NCI-H526 (cell line): ENCODE results near the gene ARID2.

ENCODE experiments used
- DNase-seq, 2 experiments: peaks; one replicate each; lab custom pipeline; 2025; lab: John Stamatoyannopoulos, UW

ARID2 gene

DNA sequence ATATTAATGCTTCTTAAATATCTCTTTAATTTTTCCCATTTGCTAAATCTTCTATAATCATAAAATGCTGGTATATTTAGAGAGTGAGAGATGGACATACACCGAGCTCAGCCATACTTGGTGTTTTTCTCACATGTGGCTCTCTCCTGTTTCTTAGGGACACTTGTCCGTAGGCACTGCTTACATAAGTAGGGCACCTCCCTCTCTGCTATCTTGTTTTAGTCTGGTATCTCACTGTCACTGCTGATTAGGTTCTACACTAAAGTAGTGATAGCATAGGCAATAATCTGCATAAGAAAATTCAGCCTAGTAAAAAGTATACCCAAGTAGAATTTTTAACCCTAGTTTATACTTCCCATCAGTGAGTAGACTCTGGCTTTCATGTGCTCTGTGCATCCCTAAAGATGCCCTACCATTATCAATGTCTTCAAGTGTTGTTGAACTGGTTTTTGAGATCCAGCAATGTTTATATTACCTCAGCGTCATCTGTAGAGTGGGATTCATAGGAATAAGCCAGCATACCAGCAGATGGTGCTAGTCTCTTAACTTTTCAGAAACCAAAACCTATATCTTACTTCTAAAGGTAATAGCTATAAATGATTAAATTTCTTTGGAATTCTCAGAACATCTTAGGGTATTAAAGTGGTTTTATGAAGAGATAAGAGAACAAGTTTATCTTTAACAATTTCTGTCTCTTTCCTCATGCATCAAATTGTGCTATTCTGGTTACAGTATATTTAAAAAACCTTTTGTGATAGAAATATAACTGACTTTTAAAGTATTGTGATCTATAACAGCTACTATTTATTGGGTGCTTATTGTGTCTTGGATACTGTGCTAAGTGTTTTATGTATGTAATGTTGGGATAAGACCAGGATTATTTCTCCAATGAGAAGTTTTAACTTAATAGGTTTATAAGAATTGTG is 32.9 kb downstream of the ARID2 start:
- peak; percentile 25 to 60 for DNase-seq

DNA sequence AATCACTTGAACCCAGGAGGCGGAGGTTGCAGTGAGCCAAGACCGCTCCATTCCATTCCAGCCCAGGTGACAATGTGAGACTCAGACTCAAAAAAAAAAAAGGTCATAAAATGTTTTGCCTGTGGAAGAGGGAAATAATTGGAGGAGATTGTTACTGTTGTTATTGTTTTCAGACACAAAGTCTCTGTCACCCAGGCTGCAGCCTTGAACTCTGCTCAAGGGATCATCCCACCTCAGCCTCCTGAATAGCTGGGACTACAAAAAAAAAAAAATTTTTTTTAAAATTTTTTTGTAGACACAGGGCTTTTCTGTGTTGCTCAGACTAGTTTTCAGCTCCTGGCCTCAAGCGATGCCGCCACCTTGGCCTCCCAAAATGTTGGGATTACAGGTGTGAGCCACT is 33.9 kb downstream of the ARID2 start:
- no peak for DNase-seq

DNA sequence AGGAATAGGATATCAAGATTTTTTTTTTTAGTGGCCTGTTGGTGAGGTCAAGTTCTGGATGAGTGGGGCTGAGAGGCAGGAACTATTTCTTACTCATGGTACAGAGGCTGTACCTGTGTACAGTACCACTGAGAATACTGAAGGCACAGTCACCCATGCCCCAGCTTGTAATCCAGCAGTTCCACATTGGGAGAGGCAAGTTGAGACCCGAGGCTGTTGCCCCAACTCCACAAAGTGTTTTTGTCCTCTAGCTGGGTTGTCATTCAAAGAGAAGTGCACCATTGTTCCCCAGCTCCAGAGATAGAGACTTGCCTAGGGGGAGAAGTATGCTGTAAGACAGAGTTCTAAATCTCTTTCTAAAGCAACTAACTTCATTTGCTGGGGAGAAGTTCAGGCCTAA is 38.7 kb downstream of the ARID2 start:
- DNase-seq = no peak

DNA sequence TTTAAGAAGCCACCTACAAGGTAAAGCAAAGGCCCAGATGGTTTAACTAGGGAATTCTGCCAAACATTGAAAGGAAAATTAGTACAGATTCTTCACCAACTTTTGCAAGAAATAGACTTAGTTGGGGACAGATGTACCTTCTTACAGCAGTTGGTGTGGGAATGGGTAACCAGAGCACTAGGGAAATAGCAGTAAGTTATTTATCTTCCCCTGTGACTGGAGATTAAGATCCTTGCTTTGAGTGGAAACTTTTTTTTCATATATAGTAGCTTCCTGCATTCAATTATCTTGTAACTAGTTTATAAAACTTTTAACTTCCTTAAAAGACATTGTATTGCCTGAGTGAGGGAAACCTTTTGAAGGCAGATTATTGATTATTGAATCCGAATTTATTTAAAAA is 44.2 kb downstream of the ARID2 start:
- no peak for DNase-seq

GRCh38 chr12:45774508-45775162 is 45.1 kb downstream of the ARID2 start:
- DNase-seq = no peak

DNA sequence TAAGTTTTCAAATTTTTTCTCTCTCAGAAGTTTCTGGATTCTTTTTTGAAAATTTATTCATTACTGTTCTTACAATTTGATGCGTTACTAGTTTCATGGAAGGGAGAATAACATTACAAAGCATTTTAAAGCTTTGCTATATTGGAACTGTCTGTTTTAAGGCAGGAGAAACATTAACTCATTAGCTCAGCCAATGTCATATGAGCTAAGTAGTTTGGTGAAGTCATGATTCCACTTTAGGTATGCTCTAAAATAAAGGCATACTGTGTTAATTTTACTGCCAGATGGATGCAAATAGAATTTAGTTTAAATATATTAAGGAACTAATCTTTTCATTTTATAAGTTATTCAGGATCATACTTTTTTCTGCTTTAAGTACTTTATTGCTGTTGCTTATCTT is 46.0 kb downstream of the ARID2 start:
- DNase-seq = no peak

DNA sequence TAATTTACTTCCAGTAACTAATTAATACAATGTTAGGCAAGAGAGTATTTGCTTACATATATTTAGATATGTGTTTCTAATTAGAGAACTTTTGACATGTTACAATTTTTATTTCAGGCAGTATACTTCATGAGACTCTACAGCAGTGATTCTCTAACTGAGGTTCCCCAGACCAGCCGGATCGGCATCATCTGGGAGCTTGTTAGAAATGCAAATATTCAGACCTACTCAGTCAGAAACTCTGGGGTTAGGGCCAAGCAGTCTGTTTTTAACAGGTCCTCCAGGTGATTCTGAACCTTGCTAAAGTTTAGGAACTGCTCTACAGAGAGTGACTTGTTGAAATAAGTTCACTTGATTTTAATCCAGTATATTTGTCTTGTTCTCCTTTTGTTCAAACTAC is 46.5 kb downstream of the ARID2 start:
- peak in 1 of 2 experiments; percentile 29 for DNase-seq

- DNase-seq = no peak
Measured at GRCh38 chr12:45779936-45780335, 50.4 kb downstream of the ARID2 start.

- no peak for DNase-seq
Measured at GRCh38 chr12:45781080-45781479, 51.6 kb downstream of the ARID2 start.

GRCh38 chr12:45785315-45785714 is 55.8 kb downstream of the ARID2 start:
- no peak for DNase-seq

GRCh38 chr12:45789025-45789424 is 59.5 kb downstream of the ARID2 start:
- DNase-seq = peak in 1 of 2 experiments; percentile 14

DNA sequence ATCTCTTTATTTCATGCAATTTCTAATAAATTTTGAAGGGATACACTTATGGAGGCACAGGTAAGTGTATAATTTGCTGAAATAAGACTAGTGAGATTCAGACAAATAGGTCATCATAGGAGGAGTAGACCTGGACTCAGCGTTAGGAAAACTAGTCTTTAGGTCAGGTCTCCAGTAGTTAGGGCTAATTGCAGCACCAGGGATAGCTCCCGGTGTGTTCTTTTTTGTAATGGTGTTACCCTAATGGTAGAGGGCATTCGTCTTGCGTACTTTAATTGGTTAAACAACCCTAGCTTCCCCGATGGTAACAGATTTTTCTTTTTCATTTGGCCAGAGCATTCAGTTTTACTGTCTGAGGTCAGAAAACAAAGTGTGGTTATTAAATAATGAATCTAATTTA is 64.9 kb downstream of the ARID2 start:
- no peak for DNase-seq

DNA sequence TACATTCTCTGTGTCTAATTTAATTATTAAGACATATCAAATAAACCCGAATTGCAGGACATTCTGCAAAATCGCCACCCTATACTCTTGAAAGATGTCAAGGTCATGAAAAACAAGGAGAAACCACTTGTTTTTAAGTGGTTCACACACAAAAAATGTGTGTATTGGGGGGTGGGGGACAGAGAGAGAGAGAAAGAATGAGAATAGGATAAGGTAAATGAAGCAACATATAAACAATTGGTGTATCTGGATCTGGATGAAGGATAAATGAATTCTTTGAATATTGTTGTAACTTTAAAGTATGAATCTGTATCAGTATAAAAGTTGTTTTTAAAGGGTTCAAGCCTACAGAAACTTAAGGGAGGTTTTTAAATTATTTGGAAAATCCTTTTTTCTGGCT is 72.1 kb downstream of the ARID2 start:
- DNase-seq = no peak

GRCh38 chr12:45803111-45803510 is 73.6 kb downstream of the ARID2 start:
- no peak for DNase-seq

DNA sequence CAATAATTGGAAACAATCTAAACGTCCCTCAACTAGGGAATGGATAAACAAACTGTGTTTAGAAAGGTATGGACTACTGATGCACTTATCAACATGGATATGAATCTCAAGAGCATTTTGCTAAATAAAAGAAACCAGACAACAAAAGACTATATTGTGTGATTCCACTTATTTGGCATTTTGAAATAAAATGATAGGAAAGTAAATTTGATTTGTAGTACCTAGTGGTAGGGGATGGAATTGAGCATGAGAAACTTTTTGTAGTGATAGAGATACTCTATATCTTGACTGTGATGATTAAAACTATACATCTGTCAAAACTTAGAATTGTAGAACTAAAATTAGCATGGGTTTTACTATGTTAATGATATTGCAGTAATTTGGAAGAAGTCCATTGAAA is 87.1 kb downstream of the ARID2 start:
- no peak for DNase-seq

- DNase-seq = no peak
Measured at GRCh38 chr12:45827974-45828373, 98.5 kb downstream of the ARID2 start.

DNA sequence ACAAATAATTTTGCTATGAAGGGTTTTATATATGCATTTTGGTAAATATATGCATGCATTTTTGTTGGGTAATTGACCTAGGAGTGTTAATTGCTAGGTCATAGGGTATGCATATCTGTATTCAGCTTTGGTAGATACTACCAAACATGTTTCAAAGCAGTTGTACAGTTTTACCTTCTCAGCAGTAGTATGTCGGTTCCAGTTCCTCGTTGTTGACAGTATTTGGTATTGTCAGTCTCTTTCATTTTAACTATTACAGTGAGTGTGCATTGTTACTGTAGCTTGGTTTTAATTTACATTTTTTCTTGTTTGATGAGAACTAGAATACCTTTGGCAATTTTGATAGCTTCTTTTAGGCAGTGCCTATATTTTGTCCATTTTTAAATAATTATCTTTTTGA is 98.9 kb downstream of the ARID2 start:
- DNase-seq = no peak

DNA sequence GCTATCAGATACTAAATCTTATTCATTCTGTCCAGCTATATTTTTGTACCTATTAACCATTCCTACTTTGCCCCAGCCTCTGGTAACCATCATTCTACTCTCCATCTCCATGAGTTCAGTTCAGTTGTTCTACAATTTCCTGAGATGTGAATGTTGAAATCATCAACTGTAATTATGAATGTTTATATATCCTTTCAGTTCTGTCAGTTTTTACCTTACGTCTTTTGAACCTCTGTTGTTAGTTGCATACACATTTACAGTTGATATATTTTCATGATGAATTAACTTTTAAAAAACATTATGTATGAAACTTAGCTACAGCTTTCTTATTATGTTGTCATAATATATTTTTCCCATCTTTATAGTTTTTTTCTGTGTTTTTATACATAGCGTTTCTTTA is 102.1 kb downstream of the ARID2 start:
- DNase-seq = no peak

DNA sequence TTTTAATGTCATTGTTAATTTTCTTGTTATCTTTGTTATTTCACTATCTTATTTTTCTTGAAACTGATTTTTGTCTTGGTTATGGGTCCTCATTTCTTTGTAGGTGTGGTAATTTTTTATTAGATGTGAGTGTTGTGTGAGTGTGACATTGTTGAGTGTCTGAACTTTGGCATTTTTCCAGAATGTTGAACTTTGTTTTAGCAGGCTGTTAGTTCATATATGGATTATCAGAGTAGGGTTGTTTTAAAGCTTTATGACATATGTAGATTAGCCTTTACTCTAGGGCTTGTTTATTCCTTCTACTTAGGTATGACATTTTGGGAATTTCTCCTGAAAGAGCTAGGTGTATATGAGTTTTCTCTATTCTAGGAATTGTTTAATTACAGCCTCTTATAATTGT is 103.9 kb downstream of the ARID2 start:
- DNase-seq = no peak

GRCh38 chr12:45834809-45835208 is 105.3 kb downstream of the ARID2 start:
- no peak for DNase-seq

GRCh38 chr12:45839917-45840316 is 110.4 kb downstream of the ARID2 start:
- DNase-seq = no peak

DNA sequence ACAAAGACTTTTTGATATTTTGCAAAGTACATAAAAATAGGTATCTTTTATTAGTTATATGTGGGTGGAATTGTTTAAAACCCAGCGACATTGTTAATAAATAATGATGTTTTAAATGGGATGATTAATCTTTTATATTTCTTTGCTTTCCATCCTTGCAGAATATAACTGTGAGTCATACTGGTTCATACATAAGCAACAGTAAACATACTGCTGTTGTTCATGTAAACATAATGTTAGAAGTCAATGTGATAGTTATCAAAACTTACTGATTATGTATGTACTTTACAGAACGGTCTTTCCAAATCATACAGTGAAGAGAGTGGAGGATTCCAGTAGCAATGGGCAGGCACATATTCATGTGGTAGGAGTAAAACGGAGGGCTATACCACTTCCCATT is 119.8 kb downstream of the ARID2 start:
- DNase-seq = no peak

DNA sequence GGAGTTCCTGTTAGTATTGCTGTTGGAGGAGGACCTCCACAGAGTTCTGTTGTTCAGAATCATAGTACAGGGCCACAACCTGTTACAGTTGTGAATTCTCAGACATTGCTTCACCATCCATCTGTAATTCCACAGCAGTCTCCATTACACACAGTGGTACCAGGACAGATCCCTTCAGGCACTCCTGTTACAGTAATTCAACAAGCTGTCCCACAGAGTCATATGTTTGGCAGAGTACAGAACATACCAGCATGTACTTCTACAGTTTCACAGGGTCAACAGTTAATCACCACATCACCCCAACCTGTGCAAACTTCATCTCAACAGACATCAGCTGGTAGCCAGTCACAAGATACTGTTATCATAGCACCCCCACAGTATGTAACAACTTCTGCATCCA is 120.8 kb downstream of the ARID2 start:
- DNase-seq = no peak

DNA sequence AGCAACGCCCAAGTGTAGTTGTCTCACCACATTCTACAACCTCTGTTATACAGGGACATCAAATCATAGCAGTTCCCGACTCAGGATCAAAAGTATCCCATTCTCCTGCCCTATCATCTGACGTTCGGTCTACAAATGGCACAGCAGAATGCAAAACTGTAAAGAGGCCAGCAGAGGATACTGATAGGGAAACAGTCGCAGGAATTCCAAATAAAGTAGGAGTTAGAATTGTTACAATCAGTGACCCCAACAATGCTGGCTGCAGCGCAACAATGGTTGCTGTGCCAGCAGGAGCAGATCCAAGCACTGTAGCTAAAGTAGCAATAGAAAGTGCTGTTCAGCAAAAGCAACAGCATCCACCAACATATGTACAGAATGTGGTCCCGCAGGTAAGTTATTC is 123.0 kb downstream of the ARID2 start:
- DNase-seq = no peak
